Astrocyte of the spinal cord (primary cell): ENCODE data around the gene ALKBH5.

ENCODE experiments used
- DNase-seq: peaks from one replicate; pipeline ENCODE4 v3.0.0; 2011; ENCODE audit warnings: low read depth, low spot score
- H3K4me3 ChIP-seq: 2 replicates; pipeline ENCODE4 v1.5.1; 2011; ENCODE audit warnings: low read depth, mild to moderate bottlenecking, low read length, moderate library complexity
- in situ Hi-C: cut with HindIII; loops from 2 replicates; pipeline ENCODE4 v1.10.0; 2017; ENCODE audit warnings: low sequenced_read_pairs
- TF ChIP-seq, protein P1 (sequence below): IDR thresholded peaks from 2 replicates; pipeline ENCODE4 v1.5.1; 2012; ENCODE audit warnings: low read depth, mild to moderate bottlenecking, low read length, inconsistent platforms

The ALKBH5 gene

DNA sequence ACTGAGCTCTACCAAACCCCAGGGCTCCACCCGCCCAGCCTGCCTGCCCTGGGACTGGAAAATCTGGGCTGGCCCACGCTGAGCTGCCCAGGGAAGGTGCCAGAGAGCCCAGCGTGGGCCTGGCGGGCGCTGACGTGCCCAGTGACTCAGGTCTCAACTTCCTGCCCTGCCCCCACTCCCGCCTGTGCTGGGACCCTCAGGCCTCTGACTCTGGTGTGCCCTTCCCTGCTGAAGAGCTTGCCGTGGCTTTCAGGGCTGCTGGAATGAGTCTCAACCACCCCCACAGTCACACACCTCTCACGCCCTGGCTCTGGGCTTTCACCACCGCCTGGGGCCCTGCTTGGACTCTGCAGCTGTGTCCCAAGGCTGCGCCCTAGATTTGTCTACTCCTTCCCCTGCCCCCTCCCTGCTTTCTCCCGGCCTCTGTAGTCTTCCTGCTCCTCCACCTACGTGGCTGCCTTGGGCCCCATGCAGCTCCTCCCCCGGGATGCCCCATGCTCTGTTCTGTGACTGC is 52.2 kb downstream of the ALKBH5 start:
- TF ChIP-seq, protein P1, sequence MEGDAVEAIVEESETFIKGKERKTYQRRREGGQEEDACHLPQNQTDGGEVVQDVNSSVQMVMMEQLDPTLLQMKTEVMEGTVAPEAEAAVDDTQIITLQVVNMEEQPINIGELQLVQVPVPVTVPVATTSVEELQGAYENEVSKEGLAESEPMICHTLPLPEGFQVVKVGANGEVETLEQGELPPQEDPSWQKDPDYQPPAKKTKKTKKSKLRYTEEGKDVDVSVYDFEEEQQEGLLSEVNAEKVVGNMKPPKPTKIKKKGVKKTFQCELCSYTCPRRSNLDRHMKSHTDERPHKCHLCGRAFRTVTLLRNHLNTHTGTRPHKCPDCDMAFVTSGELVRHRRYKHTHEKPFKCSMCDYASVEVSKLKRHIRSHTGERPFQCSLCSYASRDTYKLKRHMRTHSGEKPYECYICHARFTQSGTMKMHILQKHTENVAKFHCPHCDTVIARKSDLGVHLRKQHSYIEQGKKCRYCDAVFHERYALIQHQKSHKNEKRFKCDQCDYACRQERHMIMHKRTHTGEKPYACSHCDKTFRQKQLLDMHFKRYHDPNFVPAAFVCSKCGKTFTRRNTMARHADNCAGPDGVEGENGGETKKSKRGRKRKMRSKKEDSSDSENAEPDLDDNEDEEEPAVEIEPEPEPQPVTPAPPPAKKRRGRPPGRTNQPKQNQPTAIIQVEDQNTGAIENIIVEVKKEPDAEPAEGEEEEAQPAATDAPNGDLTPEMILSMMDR: no peak
- in situ Hi-C loops: no loop called here
- peak; percentile 70 for DNase-seq
- H3K4me3 ChIP-seq: no peak overlapping the region

DNA sequence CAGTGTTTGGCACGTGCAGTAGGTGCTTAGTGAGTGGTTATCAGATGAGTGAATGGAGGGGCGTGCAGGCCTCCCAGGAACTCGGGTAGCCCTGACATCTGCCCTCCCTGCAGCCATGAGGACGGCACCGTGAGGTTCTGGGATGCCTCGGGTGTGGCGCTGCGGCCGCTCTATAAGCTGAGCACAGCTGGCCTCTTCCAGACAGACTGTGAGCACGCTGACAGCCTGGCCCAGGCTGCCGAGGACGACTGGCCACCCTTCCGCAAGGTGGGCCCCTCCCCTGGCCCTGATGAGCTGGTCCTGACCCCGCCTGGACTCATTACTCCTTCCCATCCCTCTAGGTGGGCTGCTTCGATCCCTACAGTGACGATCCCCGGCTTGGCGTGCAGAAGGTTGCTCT is 52.9 kb downstream of the ALKBH5 start:
- DNase-seq: no peak
- H3K4me3 ChIP-seq: no peak overlapping the region
- TF ChIP-seq, protein P1: no peak
- in situ Hi-C loops: no loop called here

DNA sequence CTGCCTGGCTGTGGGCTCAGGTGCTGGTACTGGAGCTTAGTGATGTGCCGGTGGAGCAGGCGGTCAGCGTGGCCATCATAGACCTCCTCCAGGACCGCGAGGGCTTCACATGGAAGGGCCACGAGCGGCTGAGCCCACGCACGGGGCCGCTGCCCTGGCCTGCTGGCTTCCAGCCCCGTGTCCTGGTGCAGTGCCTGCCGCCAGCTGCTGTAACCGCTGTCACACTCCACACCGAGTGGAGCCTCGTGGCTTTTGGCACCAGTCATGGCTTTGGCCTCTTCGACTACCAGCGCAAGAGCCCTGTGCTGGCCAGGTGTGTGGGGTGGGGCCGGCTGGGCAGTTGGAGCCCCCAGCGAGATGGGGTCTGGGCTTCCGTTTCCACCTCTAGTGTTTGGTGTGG is 53.8 kb downstream of the ALKBH5 start:
- H3K4me3 ChIP-seq: no peak overlapping the region
- DNase-seq: no peak
- TF ChIP-seq, protein P1: no peak
- in situ Hi-C loops: no loop called here

DNA sequence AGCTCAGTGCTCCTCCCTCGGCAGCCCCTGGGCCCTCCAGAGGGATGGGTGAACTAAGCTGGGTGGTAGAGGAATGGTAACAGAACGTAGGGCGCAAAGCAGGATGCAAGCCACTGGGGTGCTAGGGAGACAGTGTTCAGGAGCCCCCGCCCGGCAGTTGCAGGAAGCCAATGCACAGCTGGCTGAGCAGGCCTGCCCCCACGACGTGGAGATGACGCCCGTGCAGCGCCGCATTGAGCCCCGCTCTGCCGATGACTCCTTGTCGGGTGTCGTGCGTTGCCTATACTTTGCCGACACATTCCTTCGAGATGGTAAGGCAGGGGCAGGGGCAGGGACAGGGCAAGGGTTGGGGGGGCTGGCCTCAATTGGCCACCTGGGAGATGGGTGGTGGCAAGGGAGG is 54.7 kb downstream of the ALKBH5 start:
- DNase-seq: no peak
- in situ Hi-C loops: no loop called here
- TF ChIP-seq, protein P1: no peak
- no peak overlapping the region for H3K4me3 ChIP-seq

DNA sequence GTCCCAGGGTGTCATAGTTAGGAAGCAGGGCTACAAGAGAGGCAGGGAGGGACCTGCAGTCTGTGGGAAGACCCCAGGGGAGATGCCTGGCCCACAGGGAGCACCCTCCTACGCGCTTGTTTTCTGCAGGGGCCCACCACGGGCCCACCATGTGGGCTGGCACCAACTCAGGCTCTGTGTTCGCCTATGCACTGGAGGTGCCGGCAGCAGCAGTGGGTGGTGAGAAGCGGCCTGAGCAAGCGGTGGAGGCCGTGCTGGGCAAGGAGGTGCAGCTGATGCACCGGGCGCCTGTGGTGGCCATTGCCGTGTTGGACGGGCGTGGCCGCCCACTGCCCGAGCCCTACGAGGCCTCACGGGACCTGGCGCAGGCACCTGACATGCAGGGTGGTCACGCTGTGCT is 56.8 kb downstream of the ALKBH5 start:
- no peak overlapping the region for H3K4me3 ChIP-seq
- no peak for DNase-seq

DNA sequence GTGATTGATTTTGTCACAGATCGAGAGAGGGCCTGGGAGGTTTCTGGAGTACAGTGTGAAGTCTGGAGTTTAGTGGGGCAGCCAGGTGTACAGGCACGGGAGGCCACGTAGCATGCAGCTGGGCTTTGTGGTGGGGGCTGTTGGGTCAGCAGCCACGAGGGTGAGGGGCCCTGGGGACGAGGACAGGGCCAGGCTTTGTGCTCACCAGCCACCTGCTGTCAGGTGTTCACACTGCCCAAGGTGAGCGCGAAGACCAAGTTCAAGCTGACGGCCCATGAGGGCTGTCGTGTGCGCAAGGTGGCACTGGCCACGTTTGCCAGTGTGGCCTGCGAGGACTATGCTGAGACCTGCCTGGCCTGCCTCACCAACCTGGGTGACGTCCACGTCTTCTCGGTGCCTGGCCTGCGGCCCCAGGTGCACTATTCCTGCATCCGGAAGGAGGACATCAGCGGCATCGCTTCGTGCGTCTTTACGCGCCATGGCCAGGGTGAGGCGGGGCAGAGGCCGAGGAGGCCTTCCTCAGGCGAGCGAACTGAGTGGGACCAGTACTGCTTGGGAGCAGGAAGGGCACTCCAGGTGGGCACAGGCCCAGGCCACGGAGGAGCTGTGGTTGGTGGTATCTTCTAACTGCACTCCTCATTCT is 57.7 kb downstream of the ALKBH5 start:
- no peak for DNase-seq
- H3K4me3 ChIP-seq: no peak overlapping the region
- TF ChIP-seq, protein P1: no peak
- in situ Hi-C loops: no loop called here

More for the DNA sequence above, 56.8 kb downstream of the ALKBH5 start:
- in situ Hi-C loops: no loop called here
- TF ChIP-seq, protein P1: no peak
